Peyer's patch (tissue), 4 donors: Measurements from ENCODE around the gene FCN1.

Source experiments
- POLR2A ChIP-seq, 2 donors: fragments of 450-650 bp; IDR thresholded peaks; one replicate each; pipeline ENCODE4 v1.5.1; 2017; ENCODE audit warnings: antibody characterized with exemption in 2 of 2, mild to moderate bottlenecking in 2 of 2, moderate library complexity in 2 of 2
- TF ChIP-seq, protein P1 (sequence below), 6 experiments: fragments of 450-650 bp in 4 of 6; fragments of 200-600 bp in 2 of 6; sonication (generic) in 1 of 6; IDR thresholded peaks; one replicate each; pipeline ENCODE4 v1.5.1; 2017 to 2019; ENCODE audit warnings: antibody characterized with exemption in 6 of 6, mild to moderate bottlenecking in 3 of 6, moderate library complexity in 1 of 6

DNA sequence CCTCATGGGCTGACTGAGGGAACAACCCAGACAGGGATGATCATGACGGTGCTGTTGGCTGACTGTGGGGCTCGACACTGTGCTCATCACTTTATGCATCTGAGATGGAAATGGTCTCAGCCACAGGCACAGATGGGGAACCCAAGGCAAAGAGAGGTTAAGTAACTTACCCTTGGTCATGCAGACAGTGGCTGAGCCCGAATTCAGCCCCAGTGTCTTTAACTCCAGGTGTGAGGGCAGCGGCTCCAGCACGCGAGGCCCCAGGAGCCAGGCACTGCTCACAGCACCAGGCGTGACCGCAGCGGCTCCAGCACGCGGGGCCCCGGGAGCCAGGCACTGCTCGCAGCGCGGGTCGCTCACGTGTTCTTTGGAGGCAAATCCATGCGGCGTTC lies 45.3 kb upstream of the FCN1 start:
- TF ChIP-seq, protein P1, sequence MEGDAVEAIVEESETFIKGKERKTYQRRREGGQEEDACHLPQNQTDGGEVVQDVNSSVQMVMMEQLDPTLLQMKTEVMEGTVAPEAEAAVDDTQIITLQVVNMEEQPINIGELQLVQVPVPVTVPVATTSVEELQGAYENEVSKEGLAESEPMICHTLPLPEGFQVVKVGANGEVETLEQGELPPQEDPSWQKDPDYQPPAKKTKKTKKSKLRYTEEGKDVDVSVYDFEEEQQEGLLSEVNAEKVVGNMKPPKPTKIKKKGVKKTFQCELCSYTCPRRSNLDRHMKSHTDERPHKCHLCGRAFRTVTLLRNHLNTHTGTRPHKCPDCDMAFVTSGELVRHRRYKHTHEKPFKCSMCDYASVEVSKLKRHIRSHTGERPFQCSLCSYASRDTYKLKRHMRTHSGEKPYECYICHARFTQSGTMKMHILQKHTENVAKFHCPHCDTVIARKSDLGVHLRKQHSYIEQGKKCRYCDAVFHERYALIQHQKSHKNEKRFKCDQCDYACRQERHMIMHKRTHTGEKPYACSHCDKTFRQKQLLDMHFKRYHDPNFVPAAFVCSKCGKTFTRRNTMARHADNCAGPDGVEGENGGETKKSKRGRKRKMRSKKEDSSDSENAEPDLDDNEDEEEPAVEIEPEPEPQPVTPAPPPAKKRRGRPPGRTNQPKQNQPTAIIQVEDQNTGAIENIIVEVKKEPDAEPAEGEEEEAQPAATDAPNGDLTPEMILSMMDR (IDR thresholded peaks at IDR 0.05), result no peak
- TF ChIP-seq POLR2A (IDR thresholded peaks at IDR 0.05), result no peak
